ENCODE results near the gene PRSS57. TPM values are rescaled to one million over a fixed set of nuclear protein-coding genes. Genes with fewer than 3 reads are reported as not detected.

The PRSS57 gene
- 1.9 TPM in 1 of 2 replicates, not detected in the other for total RNA-seq

GRCh38 chr19:695352-695949, at the start of gene PRSS57:
Gene PRSS57 (minus strand): TSS chr19:695452. CDS start chr19:695430, 22 bp downstream.

GRCh38 chr19:708154-709143, 13.2 kb upstream of the PRSS57 start, which contains the start of gene PALM:
Gene PALM (plus strand): TSS chr19:708935. CDS start chr19:709147, 212 bp downstream.

GRCh38 chr19:676339-677105, 18.7 kb downstream of the PRSS57 start, which contains the start of gene FSTL3:
Gene FSTL3 (plus strand): TSS chr19:676392. CDS start chr19:676424, 32 bp downstream.

GRCh38 chr19:662962-663681, 32.1 kb downstream of the PRSS57 start, which contains the start of gene RNF126:
Gene RNF126 (minus strand): TSS chr19:663214. CDS start chr19:663121, 93 bp downstream.

GRCh38 chr19:639253-640160, 55.7 kb downstream of the PRSS57 start, which contains the start of gene FGF22:
Gene FGF22 (plus strand): TSS chr19:639879. CDS start chr19:639926, 47 bp downstream.

Other genes starting within 250 kb of the PRSS57 start
- gene SHC2, start 234.4 kb downstream of the PRSS57 start, total RNA-seq: 0.91 and 9.1 TPM in 2 replicates
- not detected in 2 replicates for gene MADCAM1, start 199.0 kb downstream of the PRSS57 start, total RNA-seq
- 34.6 and 75.3 TPM in 2 replicates for gene TPGS1, start 188.0 kb downstream of the PRSS57 start, total RNA-seq
- 79.0 and 83.1 TPM in 2 replicates for gene CDC34, start 163.7 kb downstream of the PRSS57 start, total RNA-seq
- gene GZMM, start 151.4 kb downstream of the PRSS57 start, total RNA-seq: 1.1 TPM in 1 of 2 replicates, not detected in the other
- 749 and 1,031 TPM in 2 replicates for gene BSG, start 122.9 kb downstream of the PRSS57 start, total RNA-seq
- gene HCN2, start 105.6 kb downstream of the PRSS57 start, total RNA-seq: 1.6 and 2.7 TPM in 2 replicates
- 35.1 and 36.3 TPM in 2 replicates for gene POLRMT, start 61.9 kb downstream of the PRSS57 start, total RNA-seq
- gene FGF22, start 55.6 kb downstream of the PRSS57 start, total RNA-seq: not detected in 2 replicates
- gene RNF126, start 32.2 kb downstream of the PRSS57 start, total RNA-seq: 57.8 and 95.7 TPM in 2 replicates
- 118 and 238 TPM in 2 replicates for gene FSTL3, start 19.1 kb downstream of the PRSS57 start, total RNA-seq
- 15.9 and 83.0 TPM in 2 replicates for gene PALM, start 13.5 kb upstream of the PRSS57 start, total RNA-seq
- gene MISP, start 55.7 kb upstream of the PRSS57 start, total RNA-seq: 3.2 TPM in 2 replicates
- 297 and 323 TPM in 2 replicates for gene PTBP1, start 102.0 kb upstream of the PRSS57 start, total RNA-seq
- 1.7 and 102 TPM in 2 replicates for gene PLPPR3, start 126.5 kb upstream of the PRSS57 start, total RNA-seq
- gene AZU1, start 132.4 kb upstream of the PRSS57 start, total RNA-seq: 2.5 TPM in 1 of 2 replicates, not detected in the other
- gene PRTN3, start 145.5 kb upstream of the PRSS57 start, total RNA-seq: 2.6 TPM in 1 of 2 replicates, not detected in the other
- 15.0 TPM in 1 of 2 replicates, not detected in the other for gene ELANE, start 156.9 kb upstream of the PRSS57 start, total RNA-seq
- 0.91 and 262 TPM in 2 replicates for gene CFD, start 164.2 kb upstream of the PRSS57 start, total RNA-seq
- gene MED16, start 197.7 kb upstream of the PRSS57 start, total RNA-seq: 45.9 and 54.3 TPM in 2 replicates
- not detected in 2 replicates for gene RNU6-9, start 198.0 kb upstream of the PRSS57 start, total RNA-seq
- 51.7 and 56.2 TPM in 2 replicates for gene R3HDM4, start 217.8 kb upstream of the PRSS57 start, total RNA-seq
- 0.39 TPM in 1 of 2 replicates, not detected in the other for gene KISS1R, start 221.9 kb upstream of the PRSS57 start, total RNA-seq
- 12.2 and 14.5 TPM in 2 replicates for gene ARID3A, start 230.6 kb upstream of the PRSS57 start, total RNA-seq

Measured in epithelial cell of alveolus of lung (primary cell).